Heart left ventricle (tissue), 13 donors: ENCODE measurements around the gene MEGF8.

Experiments
- CTCF ChIP-seq, 12 donors: fragments of 200-600 bp; sonication (generic) in 4 of 12; IDR thresholded peaks; one replicate each; pipeline versions ENCODE4 v1.5.0 to v1.8.0; 2018 to 2022; ENCODE audit warnings: antibody characterized with exemption in 12 of 12, mild to moderate bottlenecking in 5 of 12
- POLR2A ChIP-seq, 2 donors: fragments of 450-650 bp; IDR thresholded peaks; one replicate each; pipeline ENCODE4 v1.6.1; 2017; ENCODE audit warnings: antibody characterized with exemption in 2 of 2, mild to moderate bottlenecking in 2 of 2, moderate library complexity in 2 of 2
- donor health status: ischemic (EF 13 %, LVEDD 7.1; RV severe dilation, severe dysfunction).
- donor health status: DM: no; HTN: yes; CAD: no.
- donor health status: DM: no; HTN: no; CAD: no.
- donor health status: ischemic (EF 25% LVEDD 6.9; RV normal size, moderate dysfunction).
- donor health status: ischemic (EF 25% LVEDD 5.7; RV mildly dilated, moderate dysfunction).
- donor health status: ischemic (EF 35%, LVEDD 5.7; RV mildly dilated, moderate dysfunction).
- donor health status: nonischemic (EF 11% LVEDD 7.7; RV severe dilation, severe dysfunction).
- donor health status: DM: yes; HTN: yes; CAD: no.
- donor health status: PGD.
- donor health status: ischemic (EF 29% LVEDD 5.4; RV normal size, mild dysfunction).
- donor health status: nonischemic (EF 23%, LVEDD 6.1; RV moderate dilation, normal function).

- no peak for TF ChIP-seq CTCF (IDR thresholded peaks at IDR 0.05)
- TF ChIP-seq POLR2A (IDR thresholded peaks at IDR 0.05), result no peak
Measured at GRCh38 chr19:42368765-42369164, 43.3 kb downstream of the MEGF8 start.
